Measurements from ENCODE around the gene GTF2E1. TPM values are rescaled to one million over a fixed set of nuclear protein-coding genes. Genes with fewer than 3 reads are reported as not detected.
A peak's percentile ranks its signal among the peaks of the same experiment; 100 is the strongest.
"Not testable (repeated sequence)": the region's sequence is repeated elsewhere in the genome, so short reads cannot be mapped to it uniquely, and the experiment has no call there.

The GTF2E1 gene
- total and polyA plus RNA-seq, 2 of the 4 experiments (the other 2 are of a cell fraction), result 8.2 to 18.5 TPM

DNA sequence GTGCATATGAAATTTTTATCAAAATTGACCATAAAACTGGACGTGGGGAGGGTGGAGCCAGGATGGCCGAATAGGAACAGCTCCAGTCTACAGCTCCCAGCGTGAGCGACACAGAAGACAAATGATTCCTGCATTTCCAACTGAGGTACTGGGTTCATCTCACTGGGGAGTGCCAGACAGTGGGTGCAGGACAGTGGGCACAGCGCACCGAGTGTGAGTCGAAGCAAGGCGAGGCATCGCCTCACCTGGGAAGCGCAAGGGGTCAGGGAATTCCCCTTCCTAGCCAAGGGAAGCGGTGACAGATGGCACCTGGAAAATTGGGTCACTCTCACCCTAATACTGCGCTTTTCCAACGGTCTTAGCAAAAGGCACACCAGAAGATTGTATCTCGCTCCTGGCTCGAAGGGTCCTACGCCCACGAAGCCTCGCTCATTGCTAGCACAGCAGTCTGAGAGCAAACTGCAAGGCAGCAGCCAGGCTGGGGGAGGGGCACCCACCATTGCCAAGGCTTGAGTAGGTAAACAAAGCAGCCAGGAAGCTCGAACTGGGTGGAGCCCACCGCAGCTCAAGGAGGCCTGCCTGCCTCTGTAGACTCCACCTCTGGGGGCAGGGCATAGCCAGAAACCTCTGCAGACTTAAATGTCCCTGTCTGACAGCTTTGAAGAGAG is 23.2 kb upstream of the GTF2E1 start:
- POLR2A ChIA-PET (ENCODE audit: unreplicated experiment); H3K27ac ChIP-seq (ENCODE audit: insufficient read depth, low read length); H3K9me1 ChIP-seq (ENCODE audit: insufficient read depth, low read length); H3K36me3 ChIP-seq (ENCODE audit: control insufficient read depth, insufficient read depth, low read length); H2BK5ac ChIP-seq (ENCODE audit: low read depth, low read length, poor library complexity, severe bottlenecking); H3K4me1 ChIP-seq (ENCODE audit: control insufficient read depth, insufficient read depth, low read length); H3K9me3 ChIP-seq (ENCODE audit: control insufficient read depth, insufficient read depth, low read length); H2BK20ac ChIP-seq (ENCODE audit: low read depth, low read length); dilution Hi-C loops (cut with HindIII; ENCODE audit: low sequenced_read_pairs, unreplicated experiment); H3K18ac ChIP-seq (ENCODE audit: low read depth, low read length); ATAC-seq (ENCODE audit: low read depth); CTCF ChIA-PET; H3K56ac ChIP-seq (ENCODE audit: extremely low read depth, insufficient read depth, low read length); intact Hi-C loops (cut with micrococcal nuclease); H3K9ac ChIP-seq (ENCODE audit: low read depth, low read length); DNase-seq; H4K91ac ChIP-seq (ENCODE audit: insufficient read depth, low read depth, low read length); H4K20me1 ChIP-seq (ENCODE audit: insufficient read depth, low read length); H2BK15ac ChIP-seq (ENCODE audit: low read depth, low read length); in situ Hi-C loops (cut with MboI; ENCODE audit: low sequenced_read_pairs); H3K23ac ChIP-seq (ENCODE audit: low read depth, low read length); H3K27me3 ChIP-seq (ENCODE audit: control insufficient read depth, insufficient read depth, low read length); H2AK5ac ChIP-seq (ENCODE audit: low read depth, low read length); BruUV-seq (replicated peaks); H2AFZ ChIP-seq (replicated peaks; ENCODE audit: low read length, poor library complexity); H3K4me3 ChIP-seq (ENCODE audit: insufficient read depth, low read depth, low read length); H2AK9ac ChIP-seq (replicated peaks; ENCODE audit: low read depth, low read length, poor library complexity): not testable (repeated sequence)
- 0 out of 2 replicates have a peak overlapping the region, but pooled peaks have one; percentile 3 for H3K4me2 ChIP-seq (ENCODE audit: low read depth, low read length)
- WGBS, 2 experiments (ENCODE audit: extremely low coverage in 2 of 2, insufficient read length in 1 of 2), result 84% methylated on average over 16 of the region's 20 CpGs; no CpG with 5 or more reads in 1 of the 2 experiments
- H3K4ac ChIP-seq (ENCODE audit: low read depth, low read length), result peak overlapping the region; percentile 56; the same call in 1 of the 2 replicates
- H4K5ac ChIP-seq (ENCODE audit: low read depth, low read length), result peak overlapping the region; percentile 5
- peak overlapping the region; percentile 65 to 68; a peak in 2 of 4 replicates for H4K8ac ChIP-seq (ENCODE audit: low read depth in 2 of 2, low read length in 2 of 2)
- H2BK120ac ChIP-seq (ENCODE audit: low read depth, low read length), result 0 out of 2 replicates have a peak overlapping the region, but pooled peaks have one; percentile 4
- H3K14ac ChIP-seq (replicated peaks; ENCODE audit: low read depth, low read length), result peak overlapping the region; percentile 32; the same call in 1 of the 2 replicates
- H3K79me1 ChIP-seq (ENCODE audit: low read depth in 1 of 2, low read length in 2 of 2), result peaks cover 5 to 13% of the 10 kb centered on the region in 2 experiments; a peak in 3 of 4 replicates

All from IMR-90 (cell line).